Prostate gland (tissue), 2 donors: Measurements from ENCODE around the gene HDLBP.

Experiments used
- CTCF ChIP-seq, 4 experiments: fragments of 200-600 bp in 2 of 4; fragments of 450-650 bp in 2 of 4; sonication (generic) in 2 of 4; IDR thresholded peaks; 1 replicate in 3 of 4; 2 replicates in 1 of 4; pipeline ENCODE4 v1.5.1; 2016 to 2019; ENCODE audit warnings: antibody characterized with exemption in 4 of 4, mild to moderate bottlenecking in 2 of 4, moderate library complexity in 2 of 4
- POLR2AphosphoS5 ChIP-seq: sonication (generic); formaldehyde crosslinking; IDR thresholded peaks from one replicate; pipeline ENCODE4 v1.6.1; 2017; ENCODE audit warnings: antibody characterized with exemption

GRCh38 chr2:241304039-241304670 lies 11.3 kb downstream of the HDLBP start:
- TF ChIP-seq CTCF (IDR thresholded peaks at IDR 0.05), result no peak
- TF ChIP-seq POLR2AphosphoS5, result no peak
